ENCODE data around the gene NINJ1. TPM values are rescaled to one million over a fixed set of nuclear protein-coding genes. Genes with fewer than 3 reads are reported as not detected.

NINJ1 gene
- total and polyA plus RNA-seq, 5 donors from 2014 or later = 68.5 to 144 (median 75.4) TPM

DNA sequence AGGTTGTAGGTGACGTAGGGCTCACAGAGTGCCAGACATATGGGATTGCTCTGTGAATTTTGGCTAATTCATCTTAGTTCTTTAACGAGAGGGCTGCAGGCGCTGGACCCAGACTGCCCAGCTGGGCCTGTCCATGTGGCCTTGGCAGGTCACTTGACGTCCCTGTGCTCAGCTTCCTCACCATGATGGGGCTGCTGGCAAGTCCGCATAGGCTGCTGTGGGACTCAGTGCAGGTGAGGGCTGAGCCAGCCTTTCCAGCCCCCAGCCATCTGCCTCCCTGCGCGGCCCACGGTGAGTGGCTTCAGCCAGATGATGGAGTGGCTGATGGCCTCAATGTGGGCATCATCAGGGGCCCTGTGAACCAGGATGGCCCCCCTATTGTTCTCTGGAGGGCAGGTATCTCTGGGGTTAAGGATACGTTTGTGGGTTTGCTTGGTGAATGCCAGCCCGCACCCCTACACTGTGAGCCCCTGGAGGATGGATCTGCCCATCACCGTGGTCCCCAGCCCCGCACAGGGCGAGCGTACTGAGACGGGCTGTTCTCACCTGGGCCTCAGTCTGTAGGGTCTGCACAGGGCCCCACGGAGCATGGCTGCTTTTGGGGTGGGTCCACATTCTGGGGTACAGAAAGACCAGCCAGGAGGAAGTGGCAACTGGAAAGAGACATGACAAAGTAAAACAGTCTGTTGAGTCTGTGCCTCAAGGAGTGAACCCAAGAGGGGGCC is 34.3 kb downstream of the NINJ1 start:
- Histone ChIP-seq H3K27me3 (ENCODE audit: control insufficient read depth, insufficient read depth, low read length) (no peaks in the 10 kb centered on the region), H3K4me1 (ENCODE audit: control insufficient read depth, insufficient read depth, low read length, poor library complexity, severe bottlenecking) (peaks cover 52% of the 10 kb centered on the region), H3K36me3 (ENCODE audit: control insufficient read depth, insufficient read depth, low read length) (peaks cover 12% of the 10 kb centered on the region), H3K4me3 (ENCODE audit: low read depth, low read length) (peak overlapping the region; percentile 1), H3K9me3 (ENCODE audit: control insufficient read depth in 2 of 2, low read length in 2 of 2) (peaks cover 8 to 10% of the 10 kb centered on the region in 2 experiments), H3K27ac (ENCODE audit: insufficient read depth, low read length, poor library complexity, severe bottlenecking) (peak overlapping the region; percentile 23)
- Mint-ChIP-seq H3K27ac (peak overlapping the region; percentile 82 to 97 (median 95)), H3K4me1 (peaks cover 28 to 77% (median 53%) of the 10 kb centered on the region in 4 donors), H3K27me3 (no peaks in the 10 kb centered on the region), H3K9me3 (peaks cover 0 to 10% (median 3%) of the 10 kb centered on the region in 7 donors), H3K36me3 (peaks cover 16% of the 10 kb centered on the region), H3K4me3 (peak overlapping the region; percentile 59 to 97 (median 94))
- ATAC-seq (ENCODE audit: low read depth in 2 of 2) = no peak
- DNase-seq = no peak

DNA sequence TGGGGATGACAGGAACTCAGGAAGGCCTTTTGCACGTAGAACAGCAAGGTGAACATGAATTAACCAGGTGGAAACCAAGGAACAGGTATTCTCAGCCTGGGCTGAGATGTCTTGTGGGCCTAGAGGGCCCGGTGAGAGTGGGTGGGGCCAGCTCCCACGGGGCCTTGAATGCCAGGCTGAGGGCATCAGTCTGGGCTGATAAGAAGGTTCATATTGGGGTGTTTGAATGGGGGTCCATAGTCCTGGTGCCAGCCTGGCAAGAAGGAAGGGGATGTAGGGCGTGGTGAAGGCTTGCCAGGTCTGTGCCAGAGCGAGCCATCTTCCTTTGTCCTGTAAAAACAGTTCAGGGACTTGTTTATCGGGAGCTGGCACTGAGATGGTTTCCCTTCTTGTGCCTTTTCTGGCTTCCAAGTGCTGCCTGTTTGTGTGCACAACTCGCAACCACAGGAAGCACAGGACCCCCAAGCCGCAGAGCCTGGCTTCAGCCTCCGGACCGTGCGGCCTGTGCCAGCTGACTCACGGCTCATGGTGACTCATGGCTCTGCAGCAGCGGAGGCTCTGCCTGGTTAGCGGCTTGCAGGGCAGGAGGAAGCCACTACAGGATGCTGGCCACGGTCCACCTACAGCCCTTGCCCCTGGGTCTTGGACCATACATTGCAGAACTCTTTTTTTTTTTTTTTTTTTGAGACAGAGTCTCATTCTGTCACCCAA is 35.7 kb downstream of the NINJ1 start:
- Histone ChIP-seq H3K36me3 (ENCODE audit: control insufficient read depth, insufficient read depth, low read length) (no peaks in the 10 kb centered on the region), H3K27ac (ENCODE audit: insufficient read depth, low read length, poor library complexity, severe bottlenecking) (peak overlapping the region; percentile 91), H3K9me3 (ENCODE audit: control insufficient read depth in 2 of 2, low read length in 2 of 2) (peaks cover 0 to under 1% of the 10 kb centered on the region in 2 experiments), H3K27me3 (ENCODE audit: control insufficient read depth, insufficient read depth, low read length) (no peaks in the 10 kb centered on the region), H3K4me1 (ENCODE audit: control insufficient read depth, insufficient read depth, low read length, poor library complexity, severe bottlenecking) (peaks cover 65% of the 10 kb centered on the region), H3K4me3 (ENCODE audit: low read depth, low read length) (peak overlapping the region; percentile 79)
- peaks cover 19 to 79% (median 56%) of the 10 kb centered on the region in 4 donors for H3K4me1 Mint-ChIP-seq
- peak; percentile 31 to 67 (median 49) for DNase-seq
- ATAC-seq (ENCODE audit: low read depth in 2 of 2) = no peak
- H3K27me3 Mint-ChIP-seq = no peaks in the 10 kb centered on the region
- H3K9me3 Mint-ChIP-seq = peaks cover 0 to under 1% (median 0%) of the 10 kb centered on the region in 7 donors
- H3K27ac Mint-ChIP-seq = peak overlapping the region; percentile 91 to 97 (median 94)
- H3K4me3 Mint-ChIP-seq = peak overlapping the region; percentile 87 to 97 (median 94)
- H3K36me3 Mint-ChIP-seq = peaks cover 6% of the 10 kb centered on the region

DNA sequence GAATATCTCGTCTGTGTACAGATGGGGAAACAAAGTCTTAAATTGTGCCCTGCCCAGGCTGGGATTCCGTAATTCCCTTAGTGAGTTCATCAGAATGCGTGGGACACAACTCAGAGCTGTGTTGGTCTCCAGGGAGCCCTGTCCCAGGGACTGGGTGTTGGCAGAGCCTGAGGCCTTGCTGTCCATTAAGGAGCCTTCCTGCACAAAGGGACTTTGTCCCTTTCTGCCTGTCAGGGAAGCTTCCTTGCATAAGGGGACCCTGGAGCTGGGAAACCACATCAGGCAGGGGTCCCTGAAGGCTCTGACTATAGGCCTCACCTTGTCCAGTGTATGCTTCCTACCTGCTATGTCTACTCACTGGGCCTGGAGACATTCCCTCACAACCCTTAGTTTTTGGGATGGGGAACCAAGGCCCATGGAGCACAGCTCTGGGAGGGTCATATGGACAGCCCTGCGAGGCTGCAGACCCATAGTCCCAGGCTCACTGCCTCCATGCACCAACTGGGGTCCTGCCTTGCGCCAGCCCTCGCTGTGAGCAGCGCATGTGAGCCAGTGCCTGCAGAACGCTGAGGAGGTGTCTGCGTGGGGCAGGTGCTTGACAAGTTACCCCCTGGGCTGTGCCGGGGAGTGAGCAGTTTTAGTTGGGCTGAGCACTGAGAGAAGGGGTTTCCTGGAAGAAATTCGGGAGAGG is 36.4 kb downstream of the NINJ1 start:
- peaks cover 12 to 79% (median 56%) of the 10 kb centered on the region in 4 donors for H3K4me1 Mint-ChIP-seq
- no peaks in the 10 kb centered on the region for H3K9me3 Mint-ChIP-seq
- peak overlapping the region; percentile 87 to 97 (median 94) for H3K4me3 Mint-ChIP-seq
- H3K27me3 ChIP-seq (ENCODE audit: control insufficient read depth, insufficient read depth, low read length) = no peaks in the 10 kb centered on the region
- no peaks in the 10 kb centered on the region for H3K36me3 ChIP-seq (ENCODE audit: control insufficient read depth, insufficient read depth, low read length)
- no peak for DNase-seq
- peaks cover 68% of the 10 kb centered on the region for H3K4me1 ChIP-seq (ENCODE audit: control insufficient read depth, insufficient read depth, low read length, poor library complexity, severe bottlenecking)
- peak overlapping the region; percentile 94 to 97 (median 96) for H3K27ac Mint-ChIP-seq
- no peak for ATAC-seq (ENCODE audit: low read depth in 2 of 2)
- H3K27me3 Mint-ChIP-seq = no peaks in the 10 kb centered on the region
- peak overlapping the region; percentile 91 for H3K27ac ChIP-seq (ENCODE audit: insufficient read depth, low read length, poor library complexity, severe bottlenecking)
- peak overlapping the region; percentile 79 for H3K4me3 ChIP-seq (ENCODE audit: low read depth, low read length)
- no peaks in the 10 kb centered on the region for H3K9me3 ChIP-seq (ENCODE audit: control insufficient read depth in 2 of 2, low read length in 2 of 2)
- H3K36me3 Mint-ChIP-seq = peaks cover 4% of the 10 kb centered on the region

DNA sequence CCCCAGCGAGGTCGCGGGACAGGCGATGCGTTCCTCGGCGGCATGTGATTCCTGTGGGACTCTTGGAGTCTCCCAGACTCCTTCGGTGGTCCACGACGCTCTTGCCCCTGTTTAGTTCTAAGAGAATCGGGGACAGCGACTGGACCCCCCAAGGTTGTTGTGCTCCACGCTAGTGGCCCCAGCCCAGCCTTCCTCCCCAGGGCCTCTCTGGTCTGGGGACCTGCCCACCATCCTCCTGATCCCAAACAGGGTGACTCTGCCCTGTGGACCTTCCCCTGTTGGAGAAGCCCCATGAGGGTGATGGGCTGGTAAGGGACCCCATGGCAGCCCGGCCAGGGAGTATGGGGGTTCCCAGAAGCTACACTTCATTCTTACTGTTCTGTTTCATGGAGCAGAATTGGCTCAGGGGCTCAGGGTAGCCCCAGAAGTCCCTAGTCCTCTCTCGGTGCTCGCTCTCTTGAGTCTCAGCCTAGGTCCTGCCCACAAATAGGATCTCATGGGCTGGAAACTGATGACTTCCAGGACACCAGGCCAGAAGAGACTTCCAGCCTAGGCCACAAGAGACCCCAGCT is 37.2 kb downstream of the NINJ1 start:
- peak overlapping the region; percentile 87 to 97 (median 94) for H3K4me3 Mint-ChIP-seq
- peaks cover 71% of the 10 kb centered on the region for H3K4me1 ChIP-seq (ENCODE audit: control insufficient read depth, insufficient read depth, low read length, poor library complexity, severe bottlenecking)
- H3K27me3 ChIP-seq (ENCODE audit: control insufficient read depth, insufficient read depth, low read length) = no peaks in the 10 kb centered on the region
- no peaks in the 10 kb centered on the region for H3K36me3 ChIP-seq (ENCODE audit: control insufficient read depth, insufficient read depth, low read length)
- H3K36me3 Mint-ChIP-seq = peaks cover 4% of the 10 kb centered on the region
- H3K4me3 ChIP-seq (ENCODE audit: low read depth, low read length) = peak overlapping the region; percentile 79
- H3K9me3 Mint-ChIP-seq = no peaks in the 10 kb centered on the region
- ATAC-seq (ENCODE audit: low read depth in 2 of 2) = no peak
- peak overlapping the region; percentile 91 for H3K27ac ChIP-seq (ENCODE audit: insufficient read depth, low read length, poor library complexity, severe bottlenecking)
- no peaks in the 10 kb centered on the region for H3K9me3 ChIP-seq (ENCODE audit: control insufficient read depth in 2 of 2, low read length in 2 of 2)
- no peak for DNase-seq
- H3K4me1 Mint-ChIP-seq = peaks cover 6 to 80% (median 56%) of the 10 kb centered on the region in 4 donors
- H3K27me3 Mint-ChIP-seq = no peaks in the 10 kb centered on the region
- peak overlapping the region; percentile 90 to 97 (median 96) for H3K27ac Mint-ChIP-seq

DNA sequence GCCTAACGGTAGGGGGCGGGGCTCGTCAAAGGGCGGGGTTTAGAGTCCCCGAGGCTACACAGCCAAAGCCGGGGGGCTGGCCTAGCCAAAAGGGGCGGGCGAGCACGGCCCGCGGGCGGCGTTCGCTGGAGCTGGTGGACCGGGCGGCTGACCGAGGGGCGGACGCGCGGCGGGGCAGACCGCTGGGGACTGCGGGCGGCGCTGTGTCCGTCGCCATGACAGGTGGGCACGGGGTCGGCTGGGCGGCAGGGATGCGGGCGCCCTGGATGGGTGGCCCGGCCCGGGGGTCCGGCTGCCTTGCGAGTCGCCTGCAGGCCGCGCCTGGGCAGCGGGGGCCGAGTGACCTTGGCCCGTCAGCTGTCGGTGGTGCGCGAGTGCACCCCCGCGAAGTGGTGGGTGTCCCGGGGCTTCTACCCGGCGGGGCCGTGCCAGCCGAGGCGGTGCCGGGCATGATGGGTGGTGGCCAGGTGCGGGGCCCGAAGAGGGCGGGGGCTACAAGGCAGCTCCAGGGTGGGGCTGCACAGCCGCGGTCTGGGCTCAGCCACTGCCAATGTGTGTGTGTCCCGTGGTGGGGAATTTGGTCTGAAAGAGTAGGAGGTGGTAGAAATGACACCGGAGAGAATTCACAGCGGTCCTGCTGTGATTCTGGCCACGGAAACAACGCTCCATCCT is 37.8 kb downstream of the NINJ1 start, which contains the start of gene CARD19:
Gene CARD19, plus strand, starts transcription at position 87 of the 672 bp plus-strand sequence. Its CDS starts 129 bp downstream, at position 216.
- Mint-ChIP-seq H3K4me1 (peaks cover 7 to 80% (median 54%) of the 10 kb centered on the region in 4 donors), H3K4me3 (peak within 1 kb of the TSS; percentile 89 to 97 (median 94)), H3K27ac (peak within 1 kb of the TSS; percentile 93 to 97 (median 96)), H3K27me3 (no peaks in the 10 kb centered on the region), H3K36me3 (peaks cover 5% of the 10 kb centered on the region), H3K9me3 (peaks cover 0 to 1% (median 0%) of the 10 kb centered on the region in 7 donors)
- Histone ChIP-seq H3K4me3 (ENCODE audit: low read depth, low read length) (peak within 1 kb of the TSS; percentile 79), H3K27me3 (ENCODE audit: control insufficient read depth, insufficient read depth, low read length) (no peaks in the 10 kb centered on the region), H3K36me3 (ENCODE audit: control insufficient read depth, insufficient read depth, low read length) (no peaks in the 10 kb centered on the region), H3K9me3 (ENCODE audit: control insufficient read depth in 2 of 2, low read length in 2 of 2) (no peaks in the 10 kb centered on the region), H3K27ac (ENCODE audit: insufficient read depth, low read length, poor library complexity, severe bottlenecking) (peak within 1 kb of the TSS; percentile 97), H3K4me1 (ENCODE audit: control insufficient read depth, insufficient read depth, low read length, poor library complexity, severe bottlenecking) (peaks cover 69% of the 10 kb centered on the region)
- DNase-seq (peak in 2 of 3 donors; percentile 64 to 67), ATAC-seq (ENCODE audit: low read depth in 2 of 2) (no peak)

DNA sequence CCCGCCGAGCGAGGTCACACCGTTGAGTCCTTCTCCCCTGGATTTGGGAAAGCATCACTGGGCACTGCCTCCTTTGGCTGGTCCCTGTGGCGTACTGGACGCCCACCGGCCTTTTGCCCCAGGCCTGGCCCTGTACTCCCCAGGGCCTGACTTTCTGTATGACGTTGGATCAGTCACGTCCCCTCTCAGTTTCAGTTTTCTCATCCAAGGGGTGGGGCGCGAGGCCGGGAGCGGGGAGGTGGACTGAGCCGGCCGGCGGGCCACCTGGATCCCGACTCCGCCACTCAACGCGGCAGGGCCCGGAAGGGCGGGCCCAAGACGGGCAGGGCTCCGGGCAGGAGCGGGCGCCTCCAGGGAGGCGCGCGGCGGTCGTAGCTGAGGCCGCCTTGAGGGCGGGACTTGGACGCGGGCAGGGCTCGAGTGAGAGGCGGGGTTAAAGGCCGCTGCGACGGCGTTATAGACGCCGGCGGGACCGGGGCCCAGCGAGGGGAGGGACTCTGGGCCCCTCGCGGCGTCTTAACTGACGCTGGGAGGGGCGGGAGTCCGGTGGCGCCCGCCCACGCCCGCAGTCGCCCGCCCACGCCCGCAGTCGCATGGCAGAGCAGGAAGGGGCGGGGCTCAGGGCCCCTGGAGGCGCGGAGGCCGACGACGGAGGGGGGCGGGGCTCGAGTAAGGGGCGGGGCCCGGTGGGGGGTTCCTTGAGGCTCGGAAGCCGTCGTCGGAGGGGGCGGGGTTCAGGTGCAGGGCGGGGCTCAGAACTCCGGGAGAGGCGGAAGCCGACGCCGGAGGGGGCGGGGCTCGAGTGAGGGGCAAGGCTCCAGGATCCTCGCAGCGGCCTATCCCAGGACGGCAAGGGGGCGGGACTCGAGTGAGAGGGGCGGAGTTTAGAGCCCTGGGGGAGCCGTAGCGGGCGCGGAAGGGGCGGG is 38.6 kb downstream of the NINJ1 start:
- peak overlapping the region; percentile 93 to 94 (median 94) for H3K27ac Mint-ChIP-seq
- Histone ChIP-seq H3K9me3 (ENCODE audit: control insufficient read depth in 2 of 2, low read length in 2 of 2) (no peaks in the 10 kb centered on the region), H3K4me1 (ENCODE audit: control insufficient read depth, insufficient read depth, low read length, poor library complexity, severe bottlenecking) (peaks cover 69% of the 10 kb centered on the region), H3K4me3 (ENCODE audit: low read depth, low read length) (peak overlapping the region; percentile 57), H3K27ac (ENCODE audit: insufficient read depth, low read length, poor library complexity, severe bottlenecking) (peak overlapping the region; percentile 97), H3K27me3 (ENCODE audit: control insufficient read depth, insufficient read depth, low read length) (no peaks in the 10 kb centered on the region), H3K36me3 (ENCODE audit: control insufficient read depth, insufficient read depth, low read length) (no peaks in the 10 kb centered on the region)
- ATAC-seq (ENCODE audit: low read depth in 2 of 2) = peak; percentile 78
- peaks cover 0 to 4% (median 0%) of the 10 kb centered on the region in 7 donors for H3K9me3 Mint-ChIP-seq
- H3K4me1 Mint-ChIP-seq = peaks cover 7 to 79% (median 56%) of the 10 kb centered on the region in 4 donors
- H3K36me3 Mint-ChIP-seq = peaks cover 6% of the 10 kb centered on the region
- H3K27me3 Mint-ChIP-seq = no peaks in the 10 kb centered on the region
- peak; percentile 99 to 100 (median 100) for DNase-seq
- H3K4me3 Mint-ChIP-seq = peak overlapping the region; percentile 88 to 97 (median 93)
